ENCODE results near the gene ZNF414.
"Not testable (repeated sequence)": the region's sequence is repeated elsewhere in the genome, so short reads cannot be mapped to it uniquely, and the experiment has no call there.

The ZNF414 gene

GRCh38 chr19:8517551-8518442, 3.8 kb upstream of the ZNF414 start:
- DNase-seq = peak; percentile 72

DNA sequence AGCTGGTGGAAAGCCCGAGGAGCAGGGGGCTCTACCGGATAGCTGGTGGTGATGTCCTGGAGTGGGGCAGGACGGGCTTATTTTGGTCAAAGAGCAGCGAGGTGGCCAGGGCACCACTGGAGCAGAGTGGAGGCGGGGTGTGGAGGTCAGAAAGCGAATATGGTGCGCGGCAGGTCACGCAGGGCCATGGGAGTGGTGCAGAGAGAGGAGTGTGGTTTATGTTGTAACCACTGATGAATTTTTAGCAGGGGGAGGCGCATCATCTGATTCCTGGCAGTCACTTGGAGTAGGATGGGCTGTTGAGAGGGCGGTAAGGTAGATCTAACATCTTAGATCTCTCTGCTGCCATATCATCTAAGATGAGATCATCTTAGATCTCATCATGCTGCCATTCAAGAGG, 1.4 kb upstream of the ZNF414 start:
- DNase-seq = peak; percentile 73

DNA sequence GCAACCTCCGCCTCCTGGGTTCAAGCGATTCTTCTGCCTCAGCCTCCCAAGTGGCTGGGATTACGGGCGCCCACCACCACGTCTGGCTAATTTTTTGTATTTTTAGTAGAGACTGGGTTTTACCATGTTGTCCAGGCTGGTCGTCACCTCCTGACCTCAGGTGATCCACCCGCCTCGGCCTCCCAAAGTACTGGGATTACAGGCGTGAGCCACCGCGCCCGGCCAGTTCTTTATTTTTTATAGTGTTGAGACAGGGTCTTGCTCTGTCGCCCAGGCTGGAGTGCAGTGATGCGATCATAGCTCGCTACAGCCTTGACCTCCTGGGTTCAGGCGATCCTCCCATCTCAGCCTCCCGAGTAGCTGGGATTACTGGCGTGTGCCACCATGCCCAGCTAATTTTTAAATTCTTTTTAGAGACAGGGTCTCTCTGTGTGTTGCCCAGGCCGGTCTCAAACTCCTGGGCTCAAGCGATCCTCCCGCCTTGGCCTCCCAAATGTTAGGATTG, 590 bp upstream of the ZNF414 start:
- DNase-seq = not testable (repeated sequence)

GRCh38 chr19:8513036-8513686, 806 bp downstream of the ZNF414 start:
- DNase-seq = no peak

DNA sequence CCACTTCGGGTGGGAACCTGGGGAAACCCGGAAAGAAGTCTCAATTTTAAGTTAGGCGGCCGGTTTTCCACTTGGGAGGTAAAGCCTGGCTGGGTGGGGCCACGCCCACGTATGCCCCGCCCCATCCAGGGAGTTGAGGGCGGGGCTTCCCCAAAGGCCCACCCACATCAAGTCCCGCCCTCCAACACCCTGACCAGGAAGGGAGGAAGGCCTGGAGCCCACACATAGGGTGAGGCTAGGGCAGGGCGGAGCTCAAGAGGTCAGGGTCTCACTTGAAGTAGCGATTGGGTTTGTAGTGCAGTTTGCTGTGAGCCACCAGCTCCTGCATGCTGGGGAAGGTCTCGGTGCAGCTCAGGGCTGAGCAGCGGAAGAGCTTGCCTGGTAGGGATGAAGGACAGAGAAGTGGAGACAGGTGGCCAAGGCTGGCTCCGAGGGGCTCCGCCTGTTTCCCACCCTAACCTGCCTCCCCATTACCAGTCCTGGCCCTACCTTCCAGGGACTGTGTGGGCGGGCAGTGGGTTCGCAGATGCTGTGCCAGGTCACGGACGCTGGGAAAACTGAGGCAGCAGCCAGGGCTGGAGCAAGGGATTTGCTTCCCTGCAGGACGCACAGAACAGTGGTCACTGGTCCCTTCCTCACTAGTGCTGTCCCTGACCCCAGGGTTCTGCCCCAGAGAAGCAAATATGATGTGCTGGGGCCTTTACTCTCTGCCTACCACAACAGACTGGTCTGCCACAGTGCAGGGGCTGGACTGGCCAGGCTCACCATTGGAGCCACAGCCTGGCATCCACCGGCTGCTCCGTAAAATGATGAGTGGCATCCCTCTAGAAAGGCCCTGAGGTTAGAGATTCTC, 1.6 kb downstream of the ZNF414 start:
- DNase-seq = no peak

DNA sequence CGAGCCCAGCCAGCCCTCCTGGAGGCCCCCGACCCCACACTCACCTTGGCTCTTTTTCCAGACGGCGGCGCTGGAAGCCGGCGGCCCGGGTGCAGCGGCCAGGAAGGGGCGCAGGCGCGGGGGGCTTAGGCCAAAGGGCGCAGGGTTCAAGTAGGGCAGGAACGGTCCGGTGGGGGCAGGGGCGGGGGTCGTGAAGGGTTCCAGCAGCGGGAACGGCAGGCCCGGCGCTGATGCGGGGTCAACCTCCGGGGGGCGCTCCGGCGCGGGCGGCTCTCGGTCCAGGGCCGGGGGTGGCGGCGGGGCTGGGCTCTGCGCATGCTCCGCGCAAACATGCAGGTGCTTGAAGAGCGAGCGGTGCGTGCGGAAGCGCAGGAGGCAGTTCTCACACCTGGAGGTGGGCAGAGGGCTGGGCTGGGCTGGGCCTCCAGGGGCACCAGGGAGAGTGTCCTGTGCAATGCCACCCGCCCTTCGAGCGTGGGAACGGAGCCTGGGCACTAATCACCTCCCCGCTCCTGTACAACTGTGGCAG, 2.3 kb downstream of the ZNF414 start:
- DNase-seq = no peak

- no peak for DNase-seq
Observed at GRCh38 chr19:8510589-8511115, 3.3 kb downstream of the ZNF414 start.

DNA sequence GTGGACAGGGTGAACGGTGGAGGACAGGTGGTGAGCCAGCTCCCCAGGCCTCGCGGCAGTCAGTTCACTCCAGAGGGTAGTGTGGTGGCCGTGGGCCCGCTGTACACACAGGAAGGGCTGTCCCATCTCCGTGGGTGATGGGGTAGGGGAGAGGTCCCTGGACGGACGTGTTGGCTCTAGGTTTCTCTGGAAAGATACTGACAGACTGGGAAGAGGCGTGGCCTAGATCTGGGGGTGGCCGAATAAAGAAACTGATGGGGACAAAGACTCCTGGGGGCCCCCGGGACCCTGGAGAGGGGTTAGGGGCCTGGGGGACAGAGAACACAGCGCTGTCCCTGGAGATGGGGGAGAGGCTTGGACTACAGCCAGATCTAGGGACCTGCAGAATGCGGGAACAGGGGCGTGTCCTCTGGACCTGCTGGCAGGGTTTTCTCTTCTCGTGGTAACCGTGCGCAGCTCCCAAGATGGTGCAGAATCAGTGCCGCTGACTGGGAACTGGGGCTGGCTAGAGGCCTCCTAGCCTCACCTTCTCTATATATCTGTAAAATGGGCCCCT, 7.5 kb downstream of the ZNF414 start:
- no peak for DNase-seq

GRCh38 chr19:8505680-8506401, 8.1 kb downstream of the ZNF414 start:
- DNase-seq = peak; percentile 56

DNA sequence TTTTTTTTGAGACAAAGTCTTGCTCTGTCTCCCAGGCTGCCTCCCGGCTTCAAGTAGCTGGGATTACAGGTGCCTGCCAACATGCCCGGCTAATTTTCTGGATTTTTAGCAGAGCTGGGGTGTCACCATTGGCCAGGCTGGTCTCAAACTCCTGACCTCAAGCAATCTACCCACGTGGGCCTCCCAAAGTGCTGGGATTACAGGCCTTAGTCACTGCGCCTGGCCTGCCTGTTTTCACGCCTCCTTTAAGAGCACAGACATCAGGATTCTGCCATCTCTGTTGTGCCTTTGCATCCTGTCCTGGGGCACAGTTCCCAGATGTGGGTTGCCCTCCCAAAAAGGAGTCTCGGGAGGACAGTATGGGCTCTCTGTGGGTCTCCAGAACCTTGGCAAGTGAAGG, 9.0 kb downstream of the ZNF414 start:
- DNase-seq = no peak

- peak; percentile 35 for DNase-seq
Observed at GRCh38 chr19:8504171-8504570, 9.8 kb downstream of the ZNF414 start.

DNA sequence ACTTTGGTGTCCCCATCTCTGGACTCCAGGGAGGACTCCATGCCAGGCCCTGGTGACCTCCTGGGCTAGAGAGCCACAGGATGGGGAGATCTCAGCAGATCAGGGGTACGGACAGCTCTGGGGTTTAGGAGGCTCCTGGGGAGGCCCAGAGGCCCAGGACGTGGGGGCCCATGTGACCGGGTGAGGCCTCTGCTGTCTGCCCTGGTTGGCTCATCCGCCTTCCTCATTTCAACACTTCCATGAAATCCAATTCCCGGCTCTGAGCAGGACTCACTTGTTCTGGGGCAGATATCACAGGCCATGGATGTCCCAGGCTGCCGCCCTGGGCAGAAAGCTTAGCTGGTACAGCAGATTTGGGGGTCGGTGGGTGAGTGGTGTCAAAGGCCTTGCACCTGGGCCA, 10.5 kb downstream of the ZNF414 start:
- DNase-seq = no peak

DNA sequence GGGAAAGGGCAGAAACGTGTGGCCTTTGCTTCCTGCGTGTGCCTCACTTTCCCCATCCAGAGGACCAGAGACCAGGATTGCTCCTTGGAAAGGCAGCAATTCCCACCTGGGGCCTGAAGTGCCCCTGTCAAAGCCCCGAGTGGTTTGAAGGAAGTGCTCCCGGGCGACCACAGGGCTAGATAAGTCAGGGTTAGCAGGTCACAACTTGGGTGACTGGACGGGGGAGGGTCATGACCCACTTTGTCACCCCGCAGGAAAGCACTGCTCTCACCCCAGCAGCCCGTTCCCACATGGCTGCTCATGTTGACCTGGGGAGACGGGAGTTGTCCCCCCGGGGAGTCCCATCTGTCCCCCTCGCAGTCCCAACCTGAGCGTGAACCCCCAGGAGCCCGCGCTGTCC, 12.0 kb downstream of the ZNF414 start:
- no peak for DNase-seq

GRCh38 chr19:8501516-8501915, 12.5 kb downstream of the ZNF414 start:
- no peak for DNase-seq

GRCh38 chr19:8500158-8500557, 13.8 kb downstream of the ZNF414 start:
- no peak for DNase-seq

DNA sequence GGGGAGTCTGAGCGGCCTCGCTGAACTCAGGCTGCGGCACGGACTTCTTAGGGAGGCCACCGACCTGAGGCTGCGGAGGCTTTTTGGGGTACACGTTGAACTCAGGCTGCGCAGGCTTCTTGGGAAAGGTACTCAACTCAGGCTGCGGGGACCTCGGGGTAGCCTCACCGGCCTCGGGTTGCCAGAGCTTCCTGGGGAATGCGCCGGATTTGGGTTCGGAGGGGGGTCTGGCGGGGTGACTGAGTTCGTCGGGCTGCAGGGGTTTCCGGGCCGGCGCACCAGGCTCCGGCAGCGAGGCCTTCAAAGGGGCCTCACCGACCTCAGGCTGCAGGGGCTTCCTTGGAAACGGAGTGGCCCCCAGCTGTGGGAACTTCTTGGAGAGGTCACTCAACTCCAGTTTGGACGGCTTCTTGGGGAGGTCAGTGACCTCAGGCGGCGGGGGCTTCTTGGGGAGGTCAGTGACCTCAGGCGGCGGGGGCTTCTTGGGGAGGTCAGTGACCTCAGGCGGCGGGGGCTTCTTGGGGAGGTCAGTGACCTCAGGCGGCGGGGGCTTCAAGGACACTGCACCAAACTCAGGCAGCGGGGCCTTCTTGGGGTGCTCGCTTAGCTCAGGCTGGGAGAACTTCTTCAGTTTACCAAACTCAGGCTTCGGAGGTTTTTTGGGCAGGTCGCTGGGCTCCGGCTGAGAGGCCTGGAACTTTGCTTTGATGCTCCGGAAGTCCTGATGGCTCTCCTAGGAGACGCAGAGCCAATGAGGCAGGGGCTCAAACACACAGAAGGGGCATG, 14.7 kb downstream of the ZNF414 start:
- DNase-seq = no peak

- DNase-seq = no peak
Observed at GRCh38 chr19:8498295-8498694, 15.7 kb downstream of the ZNF414 start.

GRCh38 chr19:8494158-8494557, 19.8 kb downstream of the ZNF414 start:
- DNase-seq = peak; percentile 39

- no peak for DNase-seq
Observed at GRCh38 chr19:8491574-8491973, 22.4 kb downstream of the ZNF414 start.

- DNase-seq = no peak
Observed at GRCh38 chr19:8490873-8491272, 23.1 kb downstream of the ZNF414 start.

DNA sequence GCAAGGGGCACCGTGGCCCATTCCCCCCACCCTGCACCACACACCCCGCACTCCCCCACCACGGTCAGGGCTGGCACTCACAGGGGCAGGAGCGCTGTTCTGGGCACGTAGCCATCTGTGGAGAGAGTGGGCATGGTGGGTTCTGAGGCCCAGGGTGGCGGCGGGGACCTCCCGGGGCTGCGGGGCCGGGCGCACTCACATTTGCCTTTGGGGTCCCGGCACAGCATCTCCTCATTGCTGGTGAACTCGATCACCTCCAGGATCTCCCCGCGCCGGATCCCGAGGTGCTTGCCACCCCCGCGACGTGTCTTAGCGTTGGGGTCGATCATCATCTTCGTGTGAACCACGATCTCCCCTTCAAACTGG, 23.6 kb downstream of the ZNF414 start:
- no peak for DNase-seq
